ENCODE data around the gene TREML1.
"Not testable (repeated sequence)": the region's sequence is repeated elsewhere in the genome, so short reads cannot be mapped to it uniquely, and the experiment has no call there.

The TREML1 gene

DNA sequence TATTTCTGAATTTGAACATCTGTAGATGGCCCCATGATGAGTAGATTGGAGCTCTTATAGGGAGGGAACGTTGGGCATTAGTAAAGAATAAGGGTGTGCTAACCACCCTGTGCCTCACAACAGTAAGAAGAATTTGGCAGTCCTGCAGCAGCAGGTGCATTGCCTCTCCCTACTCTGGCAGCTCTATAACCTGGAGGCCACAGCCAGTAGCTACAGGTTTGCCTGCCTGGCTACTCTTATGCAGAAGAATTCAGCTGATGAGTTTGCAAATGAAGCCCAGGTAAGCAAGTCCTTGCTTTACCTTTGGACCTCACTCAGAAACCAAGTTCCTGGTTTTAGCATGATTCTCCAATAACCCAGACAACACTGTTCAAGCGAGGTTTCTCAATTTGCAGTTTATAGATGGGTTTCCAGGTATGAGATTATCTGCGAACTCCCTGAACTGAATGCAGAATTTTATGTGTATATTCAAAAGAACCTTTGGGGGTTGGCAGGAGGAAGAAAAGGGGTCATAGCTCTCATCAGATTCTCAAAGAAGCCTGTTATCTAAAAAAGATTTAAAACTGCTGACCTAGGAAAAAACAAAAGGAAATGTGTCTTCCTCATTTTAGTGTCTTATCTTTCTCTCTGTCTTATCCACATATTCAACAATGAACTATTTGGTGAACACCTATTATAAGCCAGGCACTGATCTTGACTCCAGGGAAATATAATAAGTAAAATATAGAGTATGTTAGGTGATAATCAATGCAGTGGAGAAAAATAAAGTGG lies 18.9 kb downstream of the TREML1 start:
- FAIRE-seq: no peak

DNA sequence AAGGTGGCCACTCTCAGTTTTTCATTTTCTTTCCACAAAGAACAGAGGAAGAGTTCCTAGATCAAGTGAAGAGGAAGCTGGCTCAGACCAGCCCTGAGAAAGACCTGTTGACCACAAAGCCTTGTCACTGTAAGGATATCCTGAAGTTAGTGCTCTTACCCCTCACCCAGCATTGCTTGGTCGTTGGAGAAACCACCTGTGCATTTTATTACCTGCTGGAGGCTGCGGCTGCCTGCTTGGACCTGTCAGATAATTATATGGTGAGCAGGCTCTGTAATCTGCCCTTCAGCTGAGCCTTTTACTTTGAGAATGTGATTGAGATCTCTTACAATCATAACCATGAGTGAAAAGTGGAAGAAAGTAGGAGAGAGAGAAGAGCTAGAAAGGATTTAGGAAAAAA lies 21.9 kb downstream of the TREML1 start:
- FAIRE-seq: no peak

GRCh38 chr6:41125282-41125681 lies 28.9 kb downstream of the TREML1 start:
- no peak for FAIRE-seq

DNA sequence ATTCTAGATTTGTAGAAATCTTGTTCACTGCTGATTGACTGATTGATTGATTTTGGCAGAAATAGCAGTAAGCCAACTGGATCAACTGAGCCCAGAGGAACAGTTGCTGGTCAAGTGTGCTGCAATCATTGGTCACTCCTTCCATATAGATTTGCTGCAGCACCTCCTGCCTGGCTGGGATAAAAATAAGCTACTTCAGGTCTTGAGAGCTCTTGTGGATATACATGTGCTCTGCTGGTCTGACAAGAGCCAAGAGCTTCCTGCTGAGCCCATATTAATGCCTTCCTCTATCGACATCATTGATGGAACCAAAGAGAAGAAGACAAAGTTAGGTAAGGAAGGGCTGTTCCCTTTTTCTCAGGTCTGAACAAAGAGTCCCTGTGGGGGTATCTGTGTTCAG lies 31.2 kb downstream of the TREML1 start:
- FAIRE-seq: no peak

DNA sequence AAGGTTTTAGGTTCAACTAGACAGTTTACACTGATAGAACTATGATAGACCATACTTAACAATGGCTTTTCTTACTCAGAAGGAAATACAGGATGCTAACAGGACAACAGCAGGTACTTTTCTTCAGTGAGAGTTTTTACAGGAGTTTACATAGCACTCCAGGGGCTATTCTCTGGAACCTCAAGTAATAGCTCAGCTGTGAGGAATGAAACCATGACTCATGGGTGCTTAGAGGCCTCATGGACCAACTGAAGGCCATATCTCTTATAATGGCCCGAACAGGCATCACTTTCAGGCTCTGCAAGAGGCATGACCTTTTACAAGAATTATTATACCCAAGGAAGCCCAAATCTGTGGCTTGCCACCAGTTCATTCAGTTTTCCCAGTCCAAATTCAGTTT lies 31.8 kb downstream of the TREML1 start:
- no peak for FAIRE-seq

DNA sequence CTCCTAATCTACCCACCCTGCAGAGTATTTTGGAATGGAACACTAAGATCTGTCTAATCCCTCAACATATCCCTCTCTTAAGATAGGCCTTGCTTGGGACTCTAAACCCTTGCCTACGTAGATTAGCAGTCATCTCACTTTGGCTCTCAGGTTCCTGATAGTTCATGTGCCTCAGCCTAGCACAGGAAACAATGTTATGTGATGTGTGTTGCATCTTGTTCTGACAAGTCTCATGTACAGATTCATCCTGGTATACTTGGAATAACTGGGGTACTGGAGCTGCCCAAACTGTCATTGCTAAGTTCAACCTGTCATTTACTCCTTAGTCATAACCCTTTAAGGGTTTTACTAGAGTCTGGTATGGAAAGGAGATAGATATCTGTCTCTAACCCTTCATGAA lies 34.1 kb downstream of the TREML1 start:
- FAIRE-seq: no peak

DNA sequence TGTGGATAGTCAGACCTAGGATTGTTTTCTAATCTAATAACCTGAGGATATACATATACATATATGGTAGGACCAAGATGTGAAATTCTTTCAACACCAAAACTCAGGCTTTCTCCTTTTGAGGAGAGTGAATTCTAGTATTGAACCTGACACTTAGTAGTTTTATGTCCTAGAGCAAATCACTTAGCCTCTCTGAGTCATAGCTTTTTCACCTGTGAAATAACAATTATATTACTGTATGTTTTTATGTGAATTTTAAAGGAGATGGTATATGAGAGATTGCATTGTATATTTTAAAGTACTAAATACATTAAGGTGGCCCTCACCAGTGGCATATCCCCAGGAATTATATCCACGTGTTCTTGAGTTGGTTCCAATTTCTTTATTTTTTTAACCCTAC lies 34.6 kb downstream of the TREML1 start:
- no peak for FAIRE-seq

GRCh38 chr6:41115027-41115426 lies 39.1 kb downstream of the TREML1 start:
- FAIRE-seq: not testable (repeated sequence)

- no peak for FAIRE-seq
Observed at GRCh38 chr6:41111017-41111416, 43.1 kb downstream of the TREML1 start.

- FAIRE-seq: no peak
Observed at GRCh38 chr6:41103847-41104246, 50.3 kb downstream of the TREML1 start.

DNA sequence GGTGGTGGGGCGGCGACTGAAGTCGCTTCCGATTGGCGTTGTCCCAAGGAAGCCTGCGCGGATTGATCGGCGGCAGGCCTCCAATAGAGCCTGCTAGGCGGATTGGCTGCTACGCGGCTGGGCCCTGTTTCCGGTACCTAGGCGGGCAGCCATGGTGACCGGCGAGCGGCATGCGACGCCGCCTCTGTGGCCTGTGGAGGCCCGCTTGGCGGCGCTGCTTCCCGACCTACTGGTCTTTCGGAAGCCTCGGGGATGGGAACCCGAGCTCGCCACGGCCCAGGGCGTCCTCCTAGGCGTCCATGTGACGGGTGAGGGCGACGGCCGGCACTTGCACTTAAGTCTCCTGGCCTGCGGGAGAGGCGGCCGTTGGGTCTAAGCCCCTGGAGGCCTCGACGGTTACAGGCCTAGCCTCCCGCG lies 53.3 kb downstream of the TREML1 start:
- no peak for FAIRE-seq

Measured in TTC549 (cell line).